ENCODE results near the gene ADGRG3. TPM values are rescaled to one million over a fixed set of nuclear protein-coding genes. Genes with fewer than 3 reads are reported as not detected.

ADGRG3 gene
- total and polyA plus RNA-seq, 2 experiments from 2014 or later, result not detected

DNA sequence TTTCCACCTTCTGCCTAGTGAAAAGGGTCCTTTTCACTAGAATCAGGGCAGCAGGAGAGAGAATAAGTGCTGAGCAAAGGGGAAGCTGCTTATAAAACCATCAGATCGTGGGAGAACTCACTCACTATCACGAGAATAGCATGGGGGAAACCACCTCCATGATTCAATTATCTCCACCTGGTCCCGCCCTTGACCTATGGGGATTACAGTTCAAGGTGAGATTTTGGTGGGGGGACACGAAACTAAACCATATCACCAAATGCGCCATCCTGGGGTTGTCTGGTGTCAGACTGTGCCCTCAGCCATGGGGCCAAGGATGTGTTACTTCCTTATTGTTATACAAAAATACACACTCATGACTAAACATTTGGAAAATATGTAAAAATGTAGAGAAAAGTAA, 57.0 kb downstream of the ADGRG3 start:
- H3K27ac Mint-ChIP-seq, result no peak overlapping the region
- no peaks in the 10 kb centered on the region for H3K27me3 ChIP-seq (ENCODE audit: insufficient read depth)

More for the DNA sequence above, 57.0 kb downstream of the ADGRG3 start:
- H3K36me3 ChIP-seq (ENCODE audit: insufficient read depth), result no peaks in the 10 kb centered on the region
- no peak for DNase-seq (ENCODE audit: low spot score)
- ATAC-seq, result no peak
- Mint-ChIP-seq H3K27me3 (ENCODE audit: insufficient read depth, low read depth, poor library complexity) (peaks cover 9% of the 10 kb centered on the region), H3K9me3 (no peaks in the 10 kb centered on the region), H3K36me3 (ENCODE audit: low read depth) (no peaks in the 10 kb centered on the region), H3K4me3 (no peak overlapping the region), H3K4me1 (no peaks in the 10 kb centered on the region)
- H2AFZ ChIP-seq, result no peak overlapping the region
- no peaks in the 10 kb centered on the region for H3K79me2 ChIP-seq (replicated peaks; ENCODE audit: insufficient read depth)
- H3K27ac ChIP-seq (ENCODE audit: low read depth), result no peak overlapping the region
- H3K4me2 ChIP-seq, result no peak overlapping the region
- TF ChIP-seq CREB1 (CRISPR knock-in tag; IDR thresholded peaks at IDR 0.05; ENCODE audit: low read depth), result no peak
- TF ChIP-seq, protein P1, sequence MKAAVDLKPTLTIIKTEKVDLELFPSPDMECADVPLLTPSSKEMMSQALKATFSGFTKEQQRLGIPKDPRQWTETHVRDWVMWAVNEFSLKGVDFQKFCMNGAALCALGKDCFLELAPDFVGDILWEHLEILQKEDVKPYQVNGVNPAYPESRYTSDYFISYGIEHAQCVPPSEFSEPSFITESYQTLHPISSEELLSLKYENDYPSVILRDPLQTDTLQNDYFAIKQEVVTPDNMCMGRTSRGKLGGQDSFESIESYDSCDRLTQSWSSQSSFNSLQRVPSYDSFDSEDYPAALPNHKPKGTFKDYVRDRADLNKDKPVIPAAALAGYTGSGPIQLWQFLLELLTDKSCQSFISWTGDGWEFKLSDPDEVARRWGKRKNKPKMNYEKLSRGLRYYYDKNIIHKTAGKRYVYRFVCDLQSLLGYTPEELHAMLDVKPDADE (IDR thresholded peaks at IDR 0.05), result no peak
- TF ChIP-seq, protein P2, sequence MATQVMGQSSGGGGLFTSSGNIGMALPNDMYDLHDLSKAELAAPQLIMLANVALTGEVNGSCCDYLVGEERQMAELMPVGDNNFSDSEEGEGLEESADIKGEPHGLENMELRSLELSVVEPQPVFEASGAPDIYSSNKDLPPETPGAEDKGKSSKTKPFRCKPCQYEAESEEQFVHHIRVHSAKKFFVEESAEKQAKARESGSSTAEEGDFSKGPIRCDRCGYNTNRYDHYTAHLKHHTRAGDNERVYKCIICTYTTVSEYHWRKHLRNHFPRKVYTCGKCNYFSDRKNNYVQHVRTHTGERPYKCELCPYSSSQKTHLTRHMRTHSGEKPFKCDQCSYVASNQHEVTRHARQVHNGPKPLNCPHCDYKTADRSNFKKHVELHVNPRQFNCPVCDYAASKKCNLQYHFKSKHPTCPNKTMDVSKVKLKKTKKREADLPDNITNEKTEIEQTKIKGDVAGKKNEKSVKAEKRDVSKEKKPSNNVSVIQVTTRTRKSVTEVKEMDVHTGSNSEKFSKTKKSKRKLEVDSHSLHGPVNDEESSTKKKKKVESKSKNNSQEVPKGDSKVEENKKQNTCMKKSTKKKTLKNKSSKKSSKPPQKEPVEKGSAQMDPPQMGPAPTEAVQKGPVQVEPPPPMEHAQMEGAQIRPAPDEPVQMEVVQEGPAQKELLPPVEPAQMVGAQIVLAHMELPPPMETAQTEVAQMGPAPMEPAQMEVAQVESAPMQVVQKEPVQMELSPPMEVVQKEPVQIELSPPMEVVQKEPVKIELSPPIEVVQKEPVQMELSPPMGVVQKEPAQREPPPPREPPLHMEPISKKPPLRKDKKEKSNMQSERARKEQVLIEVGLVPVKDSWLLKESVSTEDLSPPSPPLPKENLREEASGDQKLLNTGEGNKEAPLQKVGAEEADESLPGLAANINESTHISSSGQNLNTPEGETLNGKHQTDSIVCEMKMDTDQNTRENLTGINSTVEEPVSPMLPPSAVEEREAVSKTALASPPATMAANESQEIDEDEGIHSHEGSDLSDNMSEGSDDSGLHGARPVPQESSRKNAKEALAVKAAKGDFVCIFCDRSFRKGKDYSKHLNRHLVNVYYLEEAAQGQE (IDR thresholded peaks at IDR 0.05; ENCODE audit: unreplicated experiment), result no peak
- TF ChIP-seq NANOG (IDR thresholded peaks at IDR 0.05; ENCODE audit: borderline replicate concordance), result no peak
- TF ChIP-seq STAT1 (IDR thresholded peaks at IDR 0.05; ENCODE audit: unreplicated experiment), result no peak
- no peak for TF ChIP-seq ZNF114 (CRISPR knock-in tag; IDR thresholded peaks at IDR 0.05)
- TF ChIP-seq ZNF331 (CRISPR knock-in tag; IDR thresholded peaks at IDR 0.05; ENCODE audit: low read depth), result no peak
- TF ChIP-seq, protein P3, sequence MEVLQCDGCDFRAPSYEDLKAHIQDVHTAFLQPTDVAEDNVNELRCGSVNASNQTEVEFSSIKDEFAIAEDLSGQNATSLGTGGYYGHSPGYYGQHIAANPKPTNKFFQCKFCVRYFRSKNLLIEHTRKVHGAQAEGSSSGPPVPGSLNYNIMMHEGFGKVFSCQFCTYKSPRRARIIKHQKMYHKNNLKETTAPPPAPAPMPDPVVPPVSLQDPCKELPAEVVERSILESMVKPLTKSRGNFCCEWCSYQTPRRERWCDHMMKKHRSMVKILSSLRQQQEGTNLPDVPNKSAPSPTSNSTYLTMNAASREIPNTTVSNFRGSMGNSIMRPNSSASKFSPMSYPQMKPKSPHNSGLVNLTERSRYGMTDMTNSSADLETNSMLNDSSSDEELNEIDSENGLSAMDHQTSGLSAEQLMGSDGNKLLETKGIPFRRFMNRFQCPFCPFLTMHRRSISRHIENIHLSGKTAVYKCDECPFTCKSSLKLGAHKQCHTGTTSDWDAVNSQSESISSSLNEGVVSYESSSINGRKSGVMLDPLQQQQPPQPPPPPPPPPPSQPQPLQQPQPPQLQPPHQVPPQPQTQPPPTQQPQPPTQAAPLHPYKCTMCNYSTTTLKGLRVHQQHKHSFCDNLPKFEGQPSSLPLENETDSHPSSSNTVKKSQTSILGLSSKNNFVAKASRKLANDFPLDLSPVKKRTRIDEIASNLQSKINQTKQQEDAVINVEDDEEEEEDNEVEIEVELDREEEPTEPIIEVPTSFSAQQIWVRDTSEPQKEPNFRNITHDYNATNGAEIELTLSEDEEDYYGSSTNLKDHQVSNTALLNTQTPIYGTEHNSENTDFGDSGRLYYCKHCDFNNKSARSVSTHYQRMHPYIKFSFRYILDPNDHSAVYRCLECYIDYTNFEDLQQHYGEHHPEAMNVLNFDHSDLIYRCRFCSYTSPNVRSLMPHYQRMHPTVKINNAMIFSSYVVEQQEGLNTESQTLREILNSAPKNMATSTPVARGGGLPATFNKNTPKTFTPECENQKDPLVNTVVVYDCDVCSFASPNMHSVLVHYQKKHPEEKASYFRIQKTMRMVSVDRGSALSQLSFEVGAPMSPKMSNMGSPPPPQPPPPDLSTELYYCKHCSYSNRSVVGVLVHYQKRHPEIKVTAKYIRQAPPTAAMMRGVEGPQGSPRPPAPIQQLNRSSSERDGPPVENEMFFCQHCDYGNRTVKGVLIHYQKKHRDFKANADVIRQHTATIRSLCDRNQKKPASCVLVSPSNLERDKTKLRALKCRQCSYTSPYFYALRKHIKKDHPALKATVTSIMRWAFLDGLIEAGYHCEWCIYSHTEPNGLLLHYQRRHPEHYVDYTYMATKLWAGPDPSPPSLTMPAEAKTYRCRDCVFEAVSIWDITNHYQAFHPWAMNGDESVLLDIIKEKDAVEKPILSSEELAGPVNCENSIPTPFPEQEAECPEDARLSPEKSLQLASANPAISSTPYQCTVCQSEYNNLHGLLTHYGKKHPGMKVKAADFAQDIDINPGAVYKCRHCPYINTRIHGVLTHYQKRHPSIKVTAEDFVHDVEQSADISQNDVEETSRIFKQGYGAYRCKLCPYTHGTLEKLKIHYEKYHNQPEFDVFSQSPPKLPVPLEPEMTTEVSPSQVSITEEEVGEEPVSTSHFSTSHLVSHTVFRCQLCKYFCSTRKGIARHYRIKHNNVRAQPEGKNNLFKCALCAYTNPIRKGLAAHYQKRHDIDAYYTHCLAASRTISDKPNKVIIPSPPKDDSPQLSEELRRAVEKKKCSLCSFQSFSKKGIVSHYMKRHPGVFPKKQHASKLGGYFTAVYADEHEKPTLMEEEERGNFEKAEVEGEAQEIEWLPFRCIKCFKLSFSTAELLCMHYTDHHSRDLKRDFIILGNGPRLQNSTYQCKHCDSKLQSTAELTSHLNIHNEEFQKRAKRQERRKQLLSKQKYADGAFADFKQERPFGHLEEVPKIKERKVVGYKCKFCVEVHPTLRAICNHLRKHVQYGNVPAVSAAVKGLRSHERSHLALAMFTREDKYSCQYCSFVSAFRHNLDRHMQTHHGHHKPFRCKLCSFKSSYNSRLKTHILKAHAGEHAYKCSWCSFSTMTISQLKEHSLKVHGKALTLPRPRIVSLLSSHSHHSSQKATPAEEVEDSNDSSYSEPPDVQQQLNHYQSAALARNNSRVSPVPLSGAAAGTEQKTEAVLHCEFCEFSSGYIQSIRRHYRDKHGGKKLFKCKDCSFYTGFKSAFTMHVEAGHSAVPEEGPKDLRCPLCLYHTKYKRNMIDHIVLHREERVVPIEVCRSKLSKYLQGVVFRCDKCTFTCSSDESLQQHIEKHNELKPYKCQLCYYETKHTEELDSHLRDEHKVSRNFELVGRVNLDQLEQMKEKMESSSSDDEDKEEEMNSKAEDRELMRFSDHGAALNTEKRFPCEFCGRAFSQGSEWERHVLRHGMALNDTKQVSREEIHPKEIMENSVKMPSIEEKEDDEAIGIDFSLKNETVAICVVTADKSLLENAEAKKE (CRISPR knock-in tag; IDR thresholded peaks at IDR 0.05), result no peak
- TF ChIP-seq EZH2 (IDR thresholded peaks at IDR 0.05; ENCODE audit: low read depth, unreplicated experiment), result no peak
- TF ChIP-seq, protein P4, sequence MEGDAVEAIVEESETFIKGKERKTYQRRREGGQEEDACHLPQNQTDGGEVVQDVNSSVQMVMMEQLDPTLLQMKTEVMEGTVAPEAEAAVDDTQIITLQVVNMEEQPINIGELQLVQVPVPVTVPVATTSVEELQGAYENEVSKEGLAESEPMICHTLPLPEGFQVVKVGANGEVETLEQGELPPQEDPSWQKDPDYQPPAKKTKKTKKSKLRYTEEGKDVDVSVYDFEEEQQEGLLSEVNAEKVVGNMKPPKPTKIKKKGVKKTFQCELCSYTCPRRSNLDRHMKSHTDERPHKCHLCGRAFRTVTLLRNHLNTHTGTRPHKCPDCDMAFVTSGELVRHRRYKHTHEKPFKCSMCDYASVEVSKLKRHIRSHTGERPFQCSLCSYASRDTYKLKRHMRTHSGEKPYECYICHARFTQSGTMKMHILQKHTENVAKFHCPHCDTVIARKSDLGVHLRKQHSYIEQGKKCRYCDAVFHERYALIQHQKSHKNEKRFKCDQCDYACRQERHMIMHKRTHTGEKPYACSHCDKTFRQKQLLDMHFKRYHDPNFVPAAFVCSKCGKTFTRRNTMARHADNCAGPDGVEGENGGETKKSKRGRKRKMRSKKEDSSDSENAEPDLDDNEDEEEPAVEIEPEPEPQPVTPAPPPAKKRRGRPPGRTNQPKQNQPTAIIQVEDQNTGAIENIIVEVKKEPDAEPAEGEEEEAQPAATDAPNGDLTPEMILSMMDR (conservative IDR thresholded peaks at IDR 0.05; ENCODE audit: low read depth in 2 of 2), result no peak
- TF ChIP-seq POLR2AphosphoS5 (IDR thresholded peaks at IDR 0.05; ENCODE audit: low read depth), result no peak
- no peak for TF ChIP-seq JUNB (IDR thresholded peaks at IDR 0.05; ENCODE audit: unreplicated experiment)
- no peak for TF ChIP-seq EZH2phosphoT487 (IDR thresholded peaks at IDR 0.05; ENCODE audit: unreplicated experiment)
- H4K20me1 ChIP-seq (replicated peaks; ENCODE audit: insufficient read depth), result no peaks in the 10 kb centered on the region
- no peaks in the 10 kb centered on the region for H3F3A ChIP-seq (replicated peaks; ENCODE audit: low read depth)
- no peak overlapping the region for H3K4me3 ChIP-seq
- H3K9me2 ChIP-seq (ENCODE audit: insufficient read depth), result no peaks in the 10 kb centered on the region
- H3K4me1 ChIP-seq (ENCODE audit: insufficient read depth), result no peaks in the 10 kb centered on the region

Data from GM23338 (cell line).